GM03348 (cell line): ENCODE results near the gene LPCAT3.
"Not testable (repeated sequence)": the region's sequence is repeated elsewhere in the genome, so short reads cannot be mapped to it uniquely, and the experiment has no call there.

Source experiments
- DNase-seq: peaks from one replicate; pipeline ENCODE4 v3.0.0; 2012; ENCODE audit warnings: low spot score

The LPCAT3 gene

DNA sequence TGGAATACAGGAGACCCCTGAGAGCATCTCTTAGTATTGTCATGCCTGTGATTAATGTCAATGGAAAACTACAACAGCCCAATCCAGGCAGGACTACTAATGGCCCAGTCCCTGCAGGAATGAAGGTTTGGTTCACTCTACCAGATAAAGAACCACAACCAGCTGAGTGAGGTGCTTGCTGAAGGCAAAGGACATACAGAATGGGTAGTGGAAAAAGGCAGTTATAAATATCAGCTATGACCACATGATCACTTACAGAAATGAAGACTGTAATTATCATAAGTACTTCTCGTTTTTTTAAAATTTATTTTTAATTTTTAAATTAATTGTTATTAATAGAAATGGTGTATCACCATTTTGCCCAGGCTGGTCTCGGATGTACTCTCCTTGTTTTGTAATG lies 17.2 kb upstream of the LPCAT3 start:
- no peak for DNase-seq

- no peak for DNase-seq
Observed at GRCh38 chr12:7034464-7034863, 16.2 kb upstream of the LPCAT3 start.

DNA sequence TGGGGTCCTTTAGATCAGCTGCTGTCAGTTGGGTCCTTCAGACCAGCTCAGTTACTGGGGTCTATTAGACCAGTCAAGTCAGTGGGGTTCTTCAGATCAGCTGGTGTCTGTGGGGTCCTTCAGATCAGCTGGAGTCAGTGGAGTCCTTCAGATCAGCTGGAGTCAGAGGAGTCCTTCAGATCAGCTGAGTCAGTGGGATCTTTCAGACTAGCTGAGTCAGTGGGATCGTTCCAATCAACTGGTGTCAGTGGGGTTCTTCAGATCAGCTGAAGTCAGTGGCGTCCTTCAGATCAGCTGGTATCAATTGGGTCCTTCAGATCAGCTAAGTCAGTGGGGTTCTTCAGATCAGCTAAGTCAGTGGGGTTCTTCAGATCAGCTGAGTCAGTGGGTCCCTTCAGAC lies 14.7 kb upstream of the LPCAT3 start:
- DNase-seq, result no peak

DNA sequence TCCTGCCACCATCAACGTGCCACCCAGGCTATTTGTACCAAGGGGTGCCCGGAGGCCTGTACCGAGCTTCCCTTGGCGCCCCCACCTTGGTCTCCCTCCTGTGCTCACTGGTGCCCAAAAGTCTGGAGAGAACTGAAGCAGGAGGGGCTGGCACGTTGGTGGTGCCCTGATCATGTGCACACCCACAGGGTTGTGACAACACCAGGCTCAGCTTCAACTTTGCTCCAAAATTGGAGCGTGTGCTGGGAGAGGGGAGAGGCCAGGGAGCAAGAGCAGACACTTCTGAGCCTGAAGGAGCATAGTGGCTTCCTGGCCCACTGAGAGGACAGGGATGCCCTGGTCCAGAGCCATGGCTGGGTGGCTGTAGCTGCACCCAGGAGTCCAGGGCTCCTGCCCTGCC lies 13.0 kb upstream of the LPCAT3 start:
- no peak for DNase-seq

DNA sequence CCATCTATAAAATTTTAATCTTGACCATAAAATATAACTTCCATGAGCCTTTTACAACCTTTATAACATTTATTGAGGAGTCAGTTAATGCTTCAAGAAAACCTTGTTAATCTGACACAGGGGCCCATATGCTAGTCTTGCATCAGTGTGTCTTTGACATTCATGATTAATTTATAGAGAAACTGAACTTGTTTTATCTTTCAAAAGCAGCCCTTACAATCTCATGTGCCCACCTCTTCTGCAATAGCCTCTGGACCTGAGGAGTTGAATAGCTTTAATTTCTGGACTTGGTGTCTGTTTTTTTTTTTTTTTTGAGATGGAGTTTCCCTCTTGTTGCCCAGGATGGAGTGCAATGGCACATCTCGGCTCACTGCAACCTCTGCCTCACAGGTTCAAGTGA lies 8.6 kb upstream of the LPCAT3 start:
- DNase-seq, result no peak

GRCh38 chr12:7023114-7023513 lies 4.8 kb upstream of the LPCAT3 start:
- no peak for DNase-seq

GRCh38 chr12:7021956-7022355 lies 3.7 kb upstream of the LPCAT3 start:
- DNase-seq, result no peak

GRCh38 chr12:7019043-7019569 lies 830 bp upstream of the LPCAT3 start:
- no peak for DNase-seq

- peak; percentile 64 for DNase-seq
Observed at GRCh38 chr12:7017870-7018349, 366 bp downstream of the LPCAT3 start.

DNA sequence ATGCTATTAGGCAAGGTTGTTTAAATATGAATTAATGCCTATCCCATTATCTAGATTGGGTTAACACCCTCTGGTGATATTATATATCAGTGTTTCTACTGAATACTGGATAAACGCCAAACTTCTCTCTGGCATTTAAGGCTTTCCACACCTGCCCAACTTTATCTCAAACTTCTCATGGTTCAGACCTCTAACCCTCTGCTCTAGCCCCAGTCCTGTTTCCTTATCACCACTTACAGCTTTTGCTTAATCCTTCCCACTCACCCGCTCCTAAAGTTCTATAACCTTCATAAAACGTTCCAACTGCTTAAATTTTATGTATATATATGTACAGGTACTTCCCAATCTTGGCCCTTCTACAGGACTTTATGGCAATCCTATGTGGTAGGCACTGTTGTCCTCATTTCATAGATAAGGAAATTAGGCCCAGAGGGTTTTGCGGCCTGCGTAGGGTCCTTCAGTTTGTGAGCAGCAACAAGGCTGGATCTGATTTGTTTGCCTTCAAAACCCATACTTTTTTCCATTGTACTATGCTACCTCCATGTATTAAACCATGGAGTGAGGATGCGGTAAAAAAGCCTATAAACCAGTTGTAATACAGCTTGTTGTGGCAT lies 1.2 kb downstream of the LPCAT3 start:
- no peak for DNase-seq

DNA sequence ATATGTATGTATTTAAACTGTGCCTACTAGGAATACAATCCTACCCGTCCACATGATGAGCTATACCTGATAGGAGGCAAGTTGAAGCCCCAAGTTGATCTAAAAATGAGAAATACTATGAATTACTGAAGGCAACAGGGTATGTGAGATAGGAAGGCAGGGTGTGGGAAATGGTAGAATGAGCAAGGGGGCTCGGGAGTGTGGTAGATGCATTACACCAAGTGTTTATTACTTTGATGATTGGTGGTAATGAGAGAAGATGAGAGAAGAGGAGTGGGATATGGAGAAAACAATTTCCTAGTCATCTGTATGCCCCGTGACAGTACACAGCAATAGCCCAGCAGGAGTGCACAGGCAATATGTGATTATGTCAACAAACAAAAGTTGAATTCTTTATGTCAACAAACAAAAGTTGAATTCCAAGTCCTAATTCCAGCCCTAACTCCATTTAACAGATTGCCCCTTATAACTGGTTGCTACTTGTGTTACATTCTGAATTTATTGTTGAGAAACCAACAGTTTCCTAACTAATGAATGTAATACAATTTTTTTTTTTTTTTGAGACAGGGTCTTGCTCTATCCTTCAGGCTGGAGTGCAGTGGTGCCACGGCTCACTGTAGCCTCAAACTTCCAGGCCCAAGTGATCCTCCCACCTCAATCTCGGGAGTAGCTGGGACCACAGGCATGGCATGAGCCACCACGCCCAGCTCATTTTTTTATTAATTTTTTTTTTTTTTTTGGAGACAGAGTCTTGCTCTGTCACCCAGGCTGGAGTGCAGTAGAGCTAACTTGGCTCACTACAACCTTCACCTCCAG lies 2.5 kb downstream of the LPCAT3 start:
- DNase-seq, result no peak

DNA sequence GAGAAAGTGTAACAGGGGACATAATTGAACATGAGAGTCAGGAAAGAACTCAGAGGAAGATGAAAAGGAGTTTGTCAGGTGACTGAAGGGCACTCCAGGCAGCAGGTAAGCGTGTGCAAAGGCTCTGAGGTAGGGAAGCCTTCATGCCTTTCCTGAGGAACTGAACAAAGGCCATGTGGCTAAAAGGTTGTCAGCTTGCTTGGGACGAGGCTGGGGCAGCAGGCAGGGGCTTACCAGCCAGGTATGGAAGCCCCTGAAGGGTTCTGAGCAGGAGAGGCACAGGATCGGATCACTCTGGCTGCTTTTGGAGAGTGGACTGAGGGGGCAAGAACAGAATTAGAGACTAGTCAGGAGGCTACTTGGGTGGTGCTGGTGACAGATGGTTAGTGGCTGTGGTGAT lies 5.2 kb downstream of the LPCAT3 start:
- no peak for DNase-seq

DNA sequence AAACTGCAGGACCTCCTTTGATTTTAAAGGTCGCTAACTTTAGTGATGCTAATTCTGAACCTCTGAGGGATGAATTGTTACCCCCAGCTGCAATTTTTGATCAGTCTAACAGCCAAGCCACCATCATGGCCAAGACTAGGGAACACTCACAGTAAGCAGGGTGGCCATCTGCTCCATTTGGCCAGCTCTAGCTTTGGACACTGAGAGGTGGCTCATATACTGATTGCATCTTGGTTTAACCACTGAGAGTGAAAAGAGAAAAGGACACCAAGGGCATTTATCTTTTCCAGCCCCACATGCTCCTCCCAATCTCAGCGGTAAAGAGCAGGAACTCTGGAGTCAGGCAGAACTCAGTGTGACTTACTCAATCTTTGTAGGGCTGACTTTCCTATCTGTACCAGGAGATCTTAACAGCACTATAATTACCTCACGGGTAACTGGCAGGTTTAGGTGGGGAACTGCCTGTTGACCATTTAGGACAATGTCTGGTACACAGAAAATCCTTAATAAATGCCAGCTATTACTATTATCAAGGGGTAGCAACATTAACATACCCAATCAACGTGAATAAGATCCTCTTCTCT lies 6.2 kb downstream of the LPCAT3 start:
- DNase-seq, result no peak

DNA sequence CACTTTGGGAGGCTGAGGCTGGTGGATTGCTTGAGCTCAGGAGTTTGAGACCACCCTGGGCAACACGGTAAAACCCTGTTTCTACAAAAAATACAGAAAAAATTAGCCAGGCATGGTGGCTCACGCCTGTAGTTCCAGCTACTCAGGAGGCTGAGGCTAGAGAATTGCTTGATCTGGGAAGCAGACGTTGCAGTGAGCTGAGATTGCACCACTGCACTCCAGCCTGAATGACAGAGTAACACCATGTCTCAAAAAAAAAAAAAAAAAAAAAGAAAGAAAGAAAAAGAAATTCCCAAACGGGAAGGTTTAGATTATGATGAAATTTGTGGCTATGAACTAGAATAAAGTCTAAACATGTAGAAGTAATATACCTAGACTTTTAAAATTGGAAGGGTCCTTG lies 6.9 kb downstream of the LPCAT3 start:
- not testable (repeated sequence) for DNase-seq

GRCh38 chr12:7009512-7009911 lies 8.8 kb downstream of the LPCAT3 start:
- DNase-seq, result no peak

- no peak for DNase-seq
Observed at GRCh38 chr12:7008864-7009263, 9.4 kb downstream of the LPCAT3 start.

- no peak for DNase-seq
Observed at GRCh38 chr12:7006639-7007038, 11.6 kb downstream of the LPCAT3 start.

DNA sequence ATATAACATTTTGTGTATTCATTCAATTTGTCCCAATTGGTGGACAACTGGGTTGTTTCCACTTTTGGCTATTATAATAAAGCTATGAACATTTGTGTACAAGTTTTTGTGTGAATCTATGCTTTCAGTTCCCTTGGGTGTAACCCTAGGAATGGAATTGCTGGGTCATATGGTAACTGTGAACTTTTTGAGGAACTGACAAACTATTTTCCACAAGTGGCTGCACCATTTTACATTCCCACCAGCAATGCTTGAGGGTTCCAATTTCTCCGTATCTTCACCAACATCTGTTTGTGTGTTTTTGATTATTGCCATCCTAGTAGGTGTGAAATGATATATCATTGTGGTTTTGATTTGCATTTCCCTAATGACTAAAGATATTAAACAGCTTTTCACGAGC lies 13.0 kb downstream of the LPCAT3 start:
- no peak for DNase-seq

DNA sequence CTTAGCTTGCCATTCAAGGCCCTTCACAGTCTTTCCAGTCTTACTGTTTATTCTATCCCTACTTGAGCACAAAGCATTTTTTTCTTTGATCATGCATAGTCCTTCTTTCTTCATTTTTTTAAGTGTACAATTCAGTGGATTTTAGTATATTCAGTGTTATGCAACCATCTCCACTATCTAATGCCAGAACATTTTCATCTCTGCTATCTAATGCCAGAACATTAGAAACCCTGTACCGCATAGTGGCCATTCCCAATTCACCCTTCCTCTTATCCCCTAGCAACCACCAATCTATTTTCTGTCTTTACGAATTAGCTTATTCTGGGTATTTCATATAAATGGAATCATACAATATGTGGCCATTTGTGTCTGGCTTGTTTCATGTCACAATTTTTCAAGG lies 13.4 kb downstream of the LPCAT3 start:
- DNase-seq, result no peak

- no peak for DNase-seq
Observed at GRCh38 chr12:7004287-7004803, 13.9 kb downstream of the LPCAT3 start.

GRCh38 chr12:7001921-7002591 lies 16.2 kb downstream of the LPCAT3 start:
- DNase-seq, result no peak

- DNase-seq, result no peak
Observed at GRCh38 chr12:6998715-6999451, 19.4 kb downstream of the LPCAT3 start.
